NCI-H526 treated with DMSO at 0.1 percent for 48 hours (cell line): ENCODE results near the gene FMO1.
"Not testable (repeated sequence)": the region's sequence is repeated elsewhere in the genome, so short reads cannot be mapped to it uniquely, and the experiment has no call there.

ENCODE experiments used
- DNase-seq: peaks from one replicate; lab custom pipeline; 2025; lab: John Stamatoyannopoulos, UW

Gene FMO1

GRCh38 chr1:171279678-171280077 is 31.4 kb downstream of the FMO1 start:
- no peak for DNase-seq

- peak; percentile 84 for DNase-seq
Observed at GRCh38 chr1:171280599-171280998, 32.3 kb downstream of the FMO1 start.

GRCh38 chr1:171286032-171286705 is 37.9 kb downstream of the FMO1 start:
- no peak for DNase-seq

- DNase-seq, result no peak
Observed at GRCh38 chr1:171290621-171291020, 42.3 kb downstream of the FMO1 start.

GRCh38 chr1:171292799-171293198 is 44.5 kb downstream of the FMO1 start:
- no peak for DNase-seq

- not testable (repeated sequence) for DNase-seq
Observed at GRCh38 chr1:171295383-171295782, 47.1 kb downstream of the FMO1 start.

GRCh38 chr1:171295821-171296220 is 47.5 kb downstream of the FMO1 start:
- DNase-seq, result no peak

- no peak for DNase-seq
Observed at GRCh38 chr1:171296897-171297296, 48.6 kb downstream of the FMO1 start.

GRCh38 chr1:171298696-171299095 is 50.4 kb downstream of the FMO1 start:
- DNase-seq, result peak; percentile 27

- DNase-seq, result no peak
Observed at GRCh38 chr1:171299342-171299741, 51.0 kb downstream of the FMO1 start.

GRCh38 chr1:171300401-171300800 is 52.1 kb downstream of the FMO1 start:
- DNase-seq, result no peak

GRCh38 chr1:171310661-171311087 is 62.4 kb downstream of the FMO1 start:
- no peak for DNase-seq

GRCh38 chr1:171311771-171312558 is 63.7 kb downstream of the FMO1 start:
- no peak for DNase-seq

- peak; percentile 47 for DNase-seq
Observed at GRCh38 chr1:171313319-171313834, 65.1 kb downstream of the FMO1 start.

- DNase-seq, result peak; percentile 98
Observed at GRCh38 chr1:171313835-171314320, 65.6 kb downstream of the FMO1 start, which contains the start of gene FMO4. FMO4 (plus strand) TSS chr1:171314183; CDS start chr1:171319826, 5,643 bp downstream.

- no peak for DNase-seq
Observed at GRCh38 chr1:171329251-171329650, 81.0 kb downstream of the FMO1 start.

- no peak for DNase-seq
Observed at GRCh38 chr1:171334024-171334640, 85.8 kb downstream of the FMO1 start.
